Islet precursor cell (in vitro differentiated cells): Measurements from ENCODE around the gene CAMK2D.

Experiments used
- DNase-seq: peaks from one replicate; pipeline ENCODE4 v3.0.0-alpha.2; 2018

CAMK2D gene

GRCh38 chr4:113461281-113461680 lies 300.3 kb downstream of the CAMK2D start:
- no peak for DNase-seq

GRCh38 chr4:113457886-113458285 lies 303.7 kb downstream of the CAMK2D start:
- DNase-seq = no peak

- no peak for DNase-seq
Observed at GRCh38 chr4:113457121-113457520, 304.4 kb downstream of the CAMK2D start.

GRCh38 chr4:113455061-113455460 lies 306.5 kb downstream of the CAMK2D start:
- DNase-seq = no peak

- DNase-seq = no peak
Observed at GRCh38 chr4:113452868-113453620, 308.5 kb downstream of the CAMK2D start.

- no peak for DNase-seq
Observed at GRCh38 chr4:113452152-113452551, 309.4 kb downstream of the CAMK2D start.

GRCh38 chr4:113450295-113451080 lies 311.1 kb downstream of the CAMK2D start:
- no peak for DNase-seq

GRCh38 chr4:113449410-113449974 lies 312.0 kb downstream of the CAMK2D start:
- no peak for DNase-seq

GRCh38 chr4:113447769-113448168 lies 313.8 kb downstream of the CAMK2D start:
- no peak for DNase-seq

- no peak for DNase-seq
Observed at GRCh38 chr4:113447061-113447460, 314.5 kb downstream of the CAMK2D start.

- peak; percentile 55 for DNase-seq
Observed at GRCh38 chr4:113446019-113446418, 315.5 kb downstream of the CAMK2D start.

- no peak for DNase-seq
Observed at GRCh38 chr4:113445286-113445685, 316.3 kb downstream of the CAMK2D start.

- no peak for DNase-seq
Observed at GRCh38 chr4:113444386-113444785, 317.2 kb downstream of the CAMK2D start.

- DNase-seq = no peak
Observed at GRCh38 chr4:113442826-113443225, 318.7 kb downstream of the CAMK2D start.

- no peak for DNase-seq
Observed at GRCh38 chr4:113440371-113440770, 321.2 kb downstream of the CAMK2D start.

GRCh38 chr4:113438596-113438995 lies 322.9 kb downstream of the CAMK2D start:
- DNase-seq = no peak

GRCh38 chr4:113437129-113437528 lies 324.4 kb downstream of the CAMK2D start:
- no peak for DNase-seq

- no peak for DNase-seq
Observed at GRCh38 chr4:113436360-113436759, 325.2 kb downstream of the CAMK2D start.

- peak; percentile 79 for DNase-seq
Observed at GRCh38 chr4:113435893-113436292, 325.6 kb downstream of the CAMK2D start.

GRCh38 chr4:113434247-113434587 lies 327.3 kb downstream of the CAMK2D start:
- DNase-seq = no peak

GRCh38 chr4:113433536-113434246 lies 327.8 kb downstream of the CAMK2D start:
- DNase-seq = no peak

GRCh38 chr4:113433116-113433515 lies 328.4 kb downstream of the CAMK2D start:
- DNase-seq = no peak

GRCh38 chr4:113423631-113424030 lies 337.9 kb downstream of the CAMK2D start:
- no peak for DNase-seq
